ENCODE data around the gene NXF3.
"Not testable (repeated sequence)": the region's sequence is repeated elsewhere in the genome, so short reads cannot be mapped to it uniquely, and the experiment has no call there.

NXF3 gene

DNA sequence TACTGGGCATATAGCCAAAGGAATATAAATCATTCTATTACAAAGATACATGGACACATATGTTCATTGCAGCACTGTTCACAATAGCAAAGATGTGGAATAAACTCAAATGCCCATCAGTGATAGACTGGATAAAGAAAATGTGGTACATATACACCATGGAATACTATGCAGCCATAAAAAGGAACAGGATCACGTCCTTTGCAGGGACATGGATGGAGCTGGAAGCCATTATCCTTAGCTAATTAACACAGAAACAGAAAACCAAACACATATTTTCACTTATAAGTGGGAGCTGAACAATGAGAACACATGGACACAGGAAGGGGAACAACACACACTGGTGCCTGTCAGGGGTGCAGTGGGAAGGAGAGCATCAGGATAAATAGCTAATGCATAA lies 59.6 kb downstream of the NXF3 start:
- DNase-seq (ENCODE audit: low read depth): not testable (repeated sequence)
